Panc1 (cell line): ENCODE measurements around the gene ABCD4.

Experiments
- POLR2AphosphoS5 ChIP-seq: IDR thresholded peaks from 2 replicates; pipeline ENCODE4 v1.6.1; 2012; ENCODE audit warnings: mild to moderate bottlenecking, low read depth, low read length, moderate library complexity
- SIN3A ChIP-seq: IDR thresholded peaks from 2 replicates; pipeline ENCODE4 v1.6.1; 2012; ENCODE audit warnings: low read depth, mild to moderate bottlenecking, low read length, moderate library complexity, borderline replicate concordance; ENCODE audit not compliant: insufficient read depth
- TCF7L2 ChIP-seq: IDR thresholded peaks from 2 replicates; pipeline ENCODE4 v1.6.1; 2011; ENCODE audit warnings: mild to moderate bottlenecking, low read depth, low read length, inconsistent platforms
- TF ChIP-seq, protein P1 (sequence below): fragments of 450-650 bp; IDR thresholded peaks from 2 replicates; pipeline ENCODE4 v1.5.1; 2017; ENCODE audit warnings: mild to moderate bottlenecking
- TF ChIP-seq, protein P2 (sequence below), 2 experiments: IDR thresholded peaks; 2 replicates each; pipeline ENCODE4 v1.6.1; 2011 to 2012; ENCODE audit warnings: low read depth in 2 of 2, control low read depth in 1 of 2, low read length in 1 of 2, mild to moderate bottlenecking in 1 of 2, moderate library complexity in 1 of 2; ENCODE audit not compliant: insufficient read depth in 1 of 2

DNA sequence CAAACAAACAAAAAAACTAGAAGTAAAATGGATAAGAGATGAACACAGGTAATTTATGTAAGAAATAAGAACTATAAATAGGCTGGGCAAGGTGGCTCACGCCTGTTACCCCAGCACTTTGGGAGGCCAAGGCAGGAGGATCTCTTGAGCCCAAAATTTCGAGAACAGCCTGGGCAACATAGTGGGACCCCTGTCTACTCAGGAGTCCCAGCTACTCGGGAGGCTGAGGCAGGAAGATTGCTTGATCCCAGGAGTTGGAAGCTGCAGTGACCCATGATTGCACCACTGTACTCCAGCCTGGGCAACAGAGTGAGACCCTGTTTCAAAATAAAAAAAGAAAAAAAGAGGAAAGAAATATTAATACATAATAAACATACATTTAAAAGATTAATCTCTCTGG is 22.7 kb upstream of the ABCD4 start:
- no peak for TF ChIP-seq POLR2AphosphoS5
- TF ChIP-seq, protein P1, sequence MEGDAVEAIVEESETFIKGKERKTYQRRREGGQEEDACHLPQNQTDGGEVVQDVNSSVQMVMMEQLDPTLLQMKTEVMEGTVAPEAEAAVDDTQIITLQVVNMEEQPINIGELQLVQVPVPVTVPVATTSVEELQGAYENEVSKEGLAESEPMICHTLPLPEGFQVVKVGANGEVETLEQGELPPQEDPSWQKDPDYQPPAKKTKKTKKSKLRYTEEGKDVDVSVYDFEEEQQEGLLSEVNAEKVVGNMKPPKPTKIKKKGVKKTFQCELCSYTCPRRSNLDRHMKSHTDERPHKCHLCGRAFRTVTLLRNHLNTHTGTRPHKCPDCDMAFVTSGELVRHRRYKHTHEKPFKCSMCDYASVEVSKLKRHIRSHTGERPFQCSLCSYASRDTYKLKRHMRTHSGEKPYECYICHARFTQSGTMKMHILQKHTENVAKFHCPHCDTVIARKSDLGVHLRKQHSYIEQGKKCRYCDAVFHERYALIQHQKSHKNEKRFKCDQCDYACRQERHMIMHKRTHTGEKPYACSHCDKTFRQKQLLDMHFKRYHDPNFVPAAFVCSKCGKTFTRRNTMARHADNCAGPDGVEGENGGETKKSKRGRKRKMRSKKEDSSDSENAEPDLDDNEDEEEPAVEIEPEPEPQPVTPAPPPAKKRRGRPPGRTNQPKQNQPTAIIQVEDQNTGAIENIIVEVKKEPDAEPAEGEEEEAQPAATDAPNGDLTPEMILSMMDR: no peak
- TF ChIP-seq, protein P2, sequence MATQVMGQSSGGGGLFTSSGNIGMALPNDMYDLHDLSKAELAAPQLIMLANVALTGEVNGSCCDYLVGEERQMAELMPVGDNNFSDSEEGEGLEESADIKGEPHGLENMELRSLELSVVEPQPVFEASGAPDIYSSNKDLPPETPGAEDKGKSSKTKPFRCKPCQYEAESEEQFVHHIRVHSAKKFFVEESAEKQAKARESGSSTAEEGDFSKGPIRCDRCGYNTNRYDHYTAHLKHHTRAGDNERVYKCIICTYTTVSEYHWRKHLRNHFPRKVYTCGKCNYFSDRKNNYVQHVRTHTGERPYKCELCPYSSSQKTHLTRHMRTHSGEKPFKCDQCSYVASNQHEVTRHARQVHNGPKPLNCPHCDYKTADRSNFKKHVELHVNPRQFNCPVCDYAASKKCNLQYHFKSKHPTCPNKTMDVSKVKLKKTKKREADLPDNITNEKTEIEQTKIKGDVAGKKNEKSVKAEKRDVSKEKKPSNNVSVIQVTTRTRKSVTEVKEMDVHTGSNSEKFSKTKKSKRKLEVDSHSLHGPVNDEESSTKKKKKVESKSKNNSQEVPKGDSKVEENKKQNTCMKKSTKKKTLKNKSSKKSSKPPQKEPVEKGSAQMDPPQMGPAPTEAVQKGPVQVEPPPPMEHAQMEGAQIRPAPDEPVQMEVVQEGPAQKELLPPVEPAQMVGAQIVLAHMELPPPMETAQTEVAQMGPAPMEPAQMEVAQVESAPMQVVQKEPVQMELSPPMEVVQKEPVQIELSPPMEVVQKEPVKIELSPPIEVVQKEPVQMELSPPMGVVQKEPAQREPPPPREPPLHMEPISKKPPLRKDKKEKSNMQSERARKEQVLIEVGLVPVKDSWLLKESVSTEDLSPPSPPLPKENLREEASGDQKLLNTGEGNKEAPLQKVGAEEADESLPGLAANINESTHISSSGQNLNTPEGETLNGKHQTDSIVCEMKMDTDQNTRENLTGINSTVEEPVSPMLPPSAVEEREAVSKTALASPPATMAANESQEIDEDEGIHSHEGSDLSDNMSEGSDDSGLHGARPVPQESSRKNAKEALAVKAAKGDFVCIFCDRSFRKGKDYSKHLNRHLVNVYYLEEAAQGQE (IDR thresholded peaks at IDR 0.05; ENCODE audit: insufficient read depth in 1 of 2, low read depth in 2 of 2, low read length in 1 of 2): no peak
- TF ChIP-seq TCF7L2: no peak
- TF ChIP-seq SIN3A: no peak
